OCI-LY7 (cell line): Measurements from ENCODE around the gene ASMTL.

ENCODE experiments used
- EZH2phosphoT487 ChIP-seq: fragments of 200-600 bp; sonication (generic); IDR thresholded peaks from 2 replicates; pipeline ENCODE4 v1.6.1; 2018; ENCODE audit warnings: low read depth, borderline replicate concordance, mild to moderate bottlenecking, mixed run types, antibody characterized with exemption, low read length, moderate library complexity, mixed read lengths
- TF ChIP-seq, protein P1 (sequence below): fragments of 200-600 bp; sonication (generic); conservative IDR thresholded peaks from 2 replicates; pipeline ENCODE4 v1.5.1; 2014; ENCODE audit warnings: mild to moderate bottlenecking, antibody characterized with exemption, low read length, moderate library complexity, mixed read lengths

DNA sequence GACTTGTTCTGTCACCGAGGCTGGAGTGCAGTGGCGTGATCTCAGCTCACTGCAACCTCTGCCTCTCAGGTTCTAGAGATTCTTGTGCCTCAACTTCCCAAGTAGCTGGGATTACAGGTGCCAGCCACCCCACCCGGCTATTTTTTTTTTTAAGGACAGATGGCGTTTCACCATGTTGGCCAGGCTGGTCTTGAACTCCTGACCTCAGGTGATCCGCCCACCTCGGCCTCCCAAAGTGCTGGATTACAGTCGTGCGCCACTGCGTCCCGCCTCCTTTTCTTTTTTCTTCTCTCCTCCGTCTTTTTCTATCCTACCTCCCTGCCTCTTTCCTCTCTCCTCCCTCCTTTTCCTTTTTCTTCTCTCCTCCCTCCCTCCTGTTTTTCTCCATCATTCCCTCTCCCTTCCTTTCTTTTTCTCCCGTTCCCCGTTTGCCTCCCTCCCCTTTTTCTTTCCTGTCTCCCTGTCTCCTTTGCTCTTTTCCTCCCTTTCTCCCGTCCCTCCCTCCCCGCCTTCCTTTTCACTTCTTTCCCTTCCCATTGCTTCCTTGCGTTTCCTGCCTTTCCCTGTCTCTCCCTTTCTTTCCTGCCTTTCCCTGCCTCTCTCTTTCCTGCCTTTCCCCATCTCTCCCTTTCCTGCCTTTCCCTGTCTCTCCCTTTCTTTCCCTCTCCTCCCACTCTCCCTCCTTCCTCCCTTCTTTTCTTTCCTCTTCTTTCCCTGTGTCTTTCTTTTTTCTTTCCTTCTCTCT, 58.7 kb downstream of the ASMTL start:
- TF ChIP-seq, protein P1, sequence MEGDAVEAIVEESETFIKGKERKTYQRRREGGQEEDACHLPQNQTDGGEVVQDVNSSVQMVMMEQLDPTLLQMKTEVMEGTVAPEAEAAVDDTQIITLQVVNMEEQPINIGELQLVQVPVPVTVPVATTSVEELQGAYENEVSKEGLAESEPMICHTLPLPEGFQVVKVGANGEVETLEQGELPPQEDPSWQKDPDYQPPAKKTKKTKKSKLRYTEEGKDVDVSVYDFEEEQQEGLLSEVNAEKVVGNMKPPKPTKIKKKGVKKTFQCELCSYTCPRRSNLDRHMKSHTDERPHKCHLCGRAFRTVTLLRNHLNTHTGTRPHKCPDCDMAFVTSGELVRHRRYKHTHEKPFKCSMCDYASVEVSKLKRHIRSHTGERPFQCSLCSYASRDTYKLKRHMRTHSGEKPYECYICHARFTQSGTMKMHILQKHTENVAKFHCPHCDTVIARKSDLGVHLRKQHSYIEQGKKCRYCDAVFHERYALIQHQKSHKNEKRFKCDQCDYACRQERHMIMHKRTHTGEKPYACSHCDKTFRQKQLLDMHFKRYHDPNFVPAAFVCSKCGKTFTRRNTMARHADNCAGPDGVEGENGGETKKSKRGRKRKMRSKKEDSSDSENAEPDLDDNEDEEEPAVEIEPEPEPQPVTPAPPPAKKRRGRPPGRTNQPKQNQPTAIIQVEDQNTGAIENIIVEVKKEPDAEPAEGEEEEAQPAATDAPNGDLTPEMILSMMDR, result no peak
- TF ChIP-seq EZH2phosphoT487, result no peak
